Mesendoderm (in vitro differentiated cells): ENCODE data around the gene KDR.

Experiments used
- DNase-seq: peaks from one replicate; pipeline ENCODE4 v3.0.0; 2013
- H2AK5ac ChIP-seq: 2 replicates; pipeline ENCODE4 v1.6.1; 2013; ENCODE audit warnings: low read length, inconsistent platforms
- H2BK120ac ChIP-seq: 2 replicates; pipeline ENCODE4 v1.6.1; 2013; ENCODE audit warnings: low read depth, mild to moderate bottlenecking, low read length, moderate library complexity, mixed read lengths
- H2BK15ac ChIP-seq: replicated peaks from 2 replicates; pipeline ENCODE4 v1.6.1; 2013; ENCODE audit warnings: low read depth, mild to moderate bottlenecking, moderate library complexity
- H2BK5ac ChIP-seq: 2 replicates; pipeline ENCODE4 v1.6.1; 2013; ENCODE audit warnings: low read length, inconsistent platforms
- H3K18ac ChIP-seq: 2 replicates; pipeline ENCODE4 v1.6.1; 2013; ENCODE audit warnings: mild to moderate bottlenecking, low read length, mixed read lengths
- H3K23ac ChIP-seq: one replicate; pipeline ENCODE4 v1.6.1; 2013; ENCODE audit warnings: low read length
- H3K27ac ChIP-seq: 2 replicates; pipeline ENCODE4 v1.5.1; 2013; ENCODE audit warnings: low read depth, mild to moderate bottlenecking, inconsistent platforms, low read length, moderate library complexity
- H3K27me3 ChIP-seq: 2 replicates; pipeline ENCODE4 v1.6.1; 2013; ENCODE audit warnings: low read length, control low read depth, mild to moderate bottlenecking, inconsistent platforms; ENCODE audit not compliant: insufficient read depth, poor library complexity
- H3K36me3 ChIP-seq: 2 replicates; pipeline ENCODE4 v1.6.1; 2013; ENCODE audit warnings: low read length, inconsistent platforms; ENCODE audit not compliant: control insufficient read depth, insufficient read depth
- H3K4ac ChIP-seq: one replicate; pipeline ENCODE4 v1.6.1; 2013; ENCODE audit warnings: low read depth, mild to moderate bottlenecking, low read length, moderate library complexity
- H3K4me1 ChIP-seq: 2 replicates; pipeline ENCODE4 v1.6.1; 2013; ENCODE audit warnings: low read depth, low read length, inconsistent platforms; ENCODE audit not compliant: control insufficient read depth
- H3K4me2 ChIP-seq: 2 replicates; pipeline ENCODE4 v1.6.1; 2013; ENCODE audit warnings: low read length
- H3K4me3 ChIP-seq: 2 replicates; pipeline ENCODE4 v1.5.1; 2013; ENCODE audit warnings: mild to moderate bottlenecking, low read length
- H3K56ac ChIP-seq: one replicate; pipeline ENCODE4 v1.6.1; 2013; ENCODE audit warnings: low read length
- H3K79me1 ChIP-seq: 2 replicates; pipeline ENCODE4 v1.6.1; 2013; ENCODE audit warnings: low read length, inconsistent platforms
- H3K79me2 ChIP-seq: 2 replicates; pipeline ENCODE4 v1.6.1; 2013; ENCODE audit warnings: mild to moderate bottlenecking, low read length; ENCODE audit not compliant: control insufficient read depth, insufficient read depth
- H3K9ac ChIP-seq: 2 replicates; pipeline ENCODE4 v1.6.1; 2013; ENCODE audit warnings: low read length, inconsistent platforms
- H4K5ac ChIP-seq: one replicate; pipeline ENCODE4 v1.6.1; 2013; ENCODE audit warnings: low read length
- H4K8ac ChIP-seq: one replicate; pipeline ENCODE4 v1.6.1; 2013; ENCODE audit warnings: low read depth, mild to moderate bottlenecking, control low read depth, low read length, moderate library complexity
- WGBS: extraction: QIAGEN DNeasy Blood & Tissue Kit; methylation state at CpG from one replicate; pipeline ENCODE4 v1.1.7; 2013; ENCODE audit warnings: low lambda C conversion rate, missing lambda C conversion rate; ENCODE audit not compliant: insufficient coverage; ENCODE audit errors: extremely low coverage; 5-methylcytosine and 5-hydroxymethylcytosine counted together

Gene KDR

DNA sequence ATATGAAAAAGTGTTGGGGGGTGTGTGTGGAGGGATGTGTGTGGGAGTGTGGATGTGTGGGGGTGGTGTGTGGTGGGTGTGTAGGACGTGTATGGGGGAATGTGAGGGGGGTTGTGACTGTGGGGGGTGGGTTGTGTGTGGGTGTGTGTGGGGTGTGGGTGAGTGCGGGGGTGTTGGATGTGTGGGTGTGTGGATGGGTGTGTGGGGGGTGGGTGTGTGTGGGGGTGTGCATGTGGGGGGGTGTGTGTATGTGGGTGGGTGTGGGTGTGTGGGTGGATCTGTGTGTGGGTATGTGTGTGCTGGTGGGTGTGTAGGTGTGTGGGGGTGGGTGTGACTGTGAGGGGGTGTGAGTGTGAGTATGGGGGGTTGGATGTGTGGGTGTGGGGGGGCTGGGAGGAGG is 47.8 kb downstream of the KDR start:
- Histone ChIP-seq H2BK15ac (no peak overlapping the region), H3K27ac (no peak overlapping the region), H2BK5ac (no peak overlapping the region), H3K4me3 (no peak overlapping the region), H2AK5ac (no peak overlapping the region), H4K5ac (no peak overlapping the region), H3K4me2 (no peak overlapping the region), H3K79me2 (no peaks in the 10 kb centered on the region), H3K18ac (no peak overlapping the region), H4K8ac (no peak overlapping the region), H3K27me3 (no peaks in the 10 kb centered on the region), H3K4ac (no peak overlapping the region), H3K56ac (no peak overlapping the region), H3K79me1 (no peaks in the 10 kb centered on the region), H2BK120ac (no peak overlapping the region), H3K4me1 (peaks cover 20% of the 10 kb centered on the region), H3K36me3 (no peaks in the 10 kb centered on the region), H3K23ac (no peak overlapping the region), H3K9ac (no peak overlapping the region)
- 100% methylated on average over 1 of the region's 2 CpGs for WGBS
- DNase-seq: no peak

DNA sequence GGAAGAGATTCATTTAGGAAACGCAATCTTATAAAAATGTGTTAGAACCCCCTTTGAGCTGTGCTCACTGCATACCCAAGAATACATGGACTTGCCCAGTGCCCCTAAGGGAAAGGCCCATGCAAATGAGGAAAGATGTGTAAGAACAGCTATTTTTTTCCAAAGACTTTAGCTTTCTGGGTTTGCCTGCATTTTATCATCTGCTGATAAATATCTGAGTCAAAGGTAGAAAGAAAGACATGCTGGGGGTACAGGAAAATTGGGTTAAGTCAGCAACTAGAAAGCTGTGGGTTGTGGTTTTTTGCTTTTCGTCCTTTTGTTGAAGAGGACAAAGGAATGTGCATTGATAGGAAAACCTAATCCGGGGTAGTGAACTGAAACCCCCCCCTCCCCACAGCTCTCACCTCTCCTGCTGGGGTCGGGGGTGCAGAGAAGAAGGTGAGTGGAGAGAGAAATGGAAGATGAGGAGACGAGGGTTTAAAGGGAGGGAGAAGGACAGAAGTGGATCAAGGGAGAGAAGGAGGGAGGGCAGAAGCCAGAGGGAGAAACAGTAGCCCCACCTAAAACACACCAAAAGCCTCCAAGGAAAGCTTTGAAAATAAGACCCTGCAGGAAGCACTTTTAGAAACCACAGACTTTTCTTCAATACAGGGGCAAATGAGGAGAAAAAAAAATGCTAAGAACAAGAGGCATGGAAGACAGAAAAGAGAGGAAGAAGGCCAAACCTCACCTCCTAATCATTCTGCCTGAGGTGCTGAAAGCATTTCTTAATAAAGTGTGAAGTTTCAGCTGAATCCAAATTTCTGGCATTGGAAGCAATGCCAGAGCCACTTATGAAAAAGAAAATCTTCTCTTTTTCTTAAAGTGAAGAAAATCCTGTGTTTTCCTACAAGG is 49.3 kb downstream of the KDR start:
- Histone ChIP-seq H3K27me3 (no peaks in the 10 kb centered on the region), H3K79me1 (no peaks in the 10 kb centered on the region), H3K4ac (no peak overlapping the region), H2BK120ac (peak overlapping the region; percentile 94), H3K18ac (peak overlapping the region; percentile 92), H3K79me2 (no peaks in the 10 kb centered on the region), H3K4me1 (peaks cover 20% of the 10 kb centered on the region), H3K27ac (no peak overlapping the region), H2BK15ac (no peak overlapping the region), H2BK5ac (no peak overlapping the region), H3K56ac (no peak overlapping the region), H4K5ac (peak overlapping the region; percentile 13), H3K9ac (no peak overlapping the region), H3K23ac (no peak overlapping the region), H3K4me3 (no peak overlapping the region), H3K36me3 (no peaks in the 10 kb centered on the region), H2AK5ac (no peak overlapping the region), H4K8ac (peak overlapping the region; percentile 97), H3K4me2 (no peak overlapping the region)
- WGBS: no CpG with 5 or more reads among the region's 5 CpGs
- peak; percentile 31 for DNase-seq

DNA sequence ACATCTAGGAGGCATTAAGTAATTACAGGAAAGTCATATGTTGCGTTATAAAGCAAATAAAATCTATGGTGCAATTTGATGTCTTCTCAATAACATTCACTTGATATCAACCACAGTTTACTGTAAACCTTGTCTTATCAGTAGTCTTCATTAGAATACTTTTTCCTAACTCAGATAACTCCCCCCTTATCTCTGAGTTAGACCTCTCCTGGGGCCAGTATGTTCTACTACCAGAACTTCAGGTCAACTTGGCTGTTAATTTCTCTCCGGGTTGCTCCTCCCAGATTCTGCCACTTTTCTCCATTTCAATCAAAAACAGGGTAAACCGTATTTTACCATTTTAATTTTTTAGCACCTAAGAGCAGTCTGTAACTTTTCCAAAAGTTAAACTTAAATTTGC is 50.0 kb downstream of the KDR start:
- no peaks in the 10 kb centered on the region for H3K79me2 ChIP-seq
- peak; percentile 82 for DNase-seq
- peaks cover 17% of the 10 kb centered on the region for H3K4me1 ChIP-seq
- H2BK120ac ChIP-seq: no peak overlapping the region
- no peak overlapping the region for H3K4me2 ChIP-seq
- no peak overlapping the region for H4K5ac ChIP-seq
- H3K36me3 ChIP-seq: no peaks in the 10 kb centered on the region
- H2AK5ac ChIP-seq: no peak overlapping the region
- no peak overlapping the region for H3K18ac ChIP-seq
- WGBS: no CpG with 5 or more reads among the region's 3 CpGs
- H3K9ac ChIP-seq: no peak overlapping the region
- H3K4ac ChIP-seq: no peak overlapping the region
- no peaks in the 10 kb centered on the region for H3K79me1 ChIP-seq
- no peak overlapping the region for H2BK15ac ChIP-seq
- H2BK5ac ChIP-seq: no peak overlapping the region
- no peak overlapping the region for H4K8ac ChIP-seq
- no peak overlapping the region for H3K27ac ChIP-seq
- H3K56ac ChIP-seq: no peak overlapping the region
- H3K4me3 ChIP-seq: no peak overlapping the region
- no peak overlapping the region for H3K23ac ChIP-seq
- H3K27me3 ChIP-seq: no peaks in the 10 kb centered on the region

DNA sequence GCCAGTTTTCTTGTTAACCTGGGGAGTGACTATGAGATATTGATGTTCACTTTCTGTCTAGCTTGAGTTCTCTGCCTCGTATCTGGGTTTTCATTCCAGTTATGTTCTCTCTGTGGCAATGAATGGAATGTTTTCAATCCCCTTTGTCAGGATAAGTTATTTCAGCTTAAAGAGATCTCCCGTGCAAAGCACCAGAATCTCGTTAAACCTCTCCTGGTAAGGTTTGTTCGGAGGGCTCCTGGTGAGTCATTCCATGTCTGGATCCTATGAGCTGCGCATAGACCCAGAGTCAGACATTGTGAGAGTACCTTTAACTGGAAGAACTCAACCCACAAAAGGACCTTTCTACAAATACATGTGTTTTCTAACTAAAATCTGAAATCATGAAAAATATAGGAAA is 51.0 kb downstream of the KDR start:
- Histone ChIP-seq H3K36me3 (no peaks in the 10 kb centered on the region), H3K27ac (no peak overlapping the region), H3K4me2 (no peak overlapping the region), H3K4me3 (no peak overlapping the region), H3K9ac (no peak overlapping the region), H3K4ac (no peak overlapping the region), H2BK5ac (no peak overlapping the region), H2AK5ac (no peak overlapping the region), H3K56ac (no peak overlapping the region), H3K18ac (peak overlapping the region; percentile 22), H3K27me3 (no peaks in the 10 kb centered on the region), H3K79me1 (no peaks in the 10 kb centered on the region), H3K4me1 (peaks cover 11% of the 10 kb centered on the region), H4K5ac (no peak overlapping the region), H2BK15ac (no peak overlapping the region), H4K8ac (no peak overlapping the region), H3K23ac (no peak overlapping the region), H3K79me2 (no peaks in the 10 kb centered on the region), H2BK120ac (no peak overlapping the region)
- peak; percentile 41 for DNase-seq
- WGBS: no CpG with 5 or more reads among the region's 5 CpGs

DNA sequence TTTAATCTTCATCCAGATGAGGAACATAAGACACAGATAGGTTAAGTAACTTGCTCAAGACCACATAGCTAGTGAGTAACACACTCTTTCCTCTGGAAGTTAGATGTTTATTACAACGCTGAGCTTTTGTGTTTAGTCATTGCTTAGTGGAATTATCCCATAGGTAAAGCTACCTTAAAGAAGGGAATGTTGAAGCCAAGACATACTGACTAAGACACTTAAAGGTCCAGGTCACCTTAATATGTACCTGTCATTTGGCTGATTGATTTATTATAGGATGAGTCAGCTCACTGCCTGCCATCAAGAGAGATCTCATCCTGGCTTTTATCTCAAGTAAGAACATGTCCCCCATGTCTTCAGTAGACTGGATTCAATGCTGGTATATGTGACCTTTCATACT is 53.4 kb downstream of the KDR start:
- no peak overlapping the region for H3K4me3 ChIP-seq
- no CpG with 5 or more reads among the region's 1 CpG for WGBS
- no peak overlapping the region for H4K8ac ChIP-seq

More for the DNA sequence above, 53.4 kb downstream of the KDR start:
- no peak overlapping the region for H2BK120ac ChIP-seq
- H3K79me1 ChIP-seq: no peaks in the 10 kb centered on the region
- no peaks in the 10 kb centered on the region for H3K79me2 ChIP-seq
- H2BK15ac ChIP-seq: no peak overlapping the region
- H2AK5ac ChIP-seq: no peak overlapping the region
- H3K36me3 ChIP-seq: no peaks in the 10 kb centered on the region
- no peak overlapping the region for H3K9ac ChIP-seq
- no peak overlapping the region for H3K27ac ChIP-seq
- H2BK5ac ChIP-seq: no peak overlapping the region
- no peak overlapping the region for H3K4ac ChIP-seq
- H3K18ac ChIP-seq: no peak overlapping the region
- no peak overlapping the region for H3K23ac ChIP-seq
- H3K56ac ChIP-seq: no peak overlapping the region
- no peak overlapping the region for H4K5ac ChIP-seq
- no peaks in the 10 kb centered on the region for H3K27me3 ChIP-seq
- peaks cover 6% of the 10 kb centered on the region for H3K4me1 ChIP-seq
- DNase-seq: no peak
- H3K4me2 ChIP-seq: no peak overlapping the region
